ENCODE data around the gene APBA2. TPM values are rescaled to one million over a fixed set of nuclear protein-coding genes. Genes with fewer than 3 reads are reported as not detected.

Gene APBA2
- total and polyA plus RNA-seq, 2 donors from 2014 or later, result 1.0 to 6.1 TPM

DNA sequence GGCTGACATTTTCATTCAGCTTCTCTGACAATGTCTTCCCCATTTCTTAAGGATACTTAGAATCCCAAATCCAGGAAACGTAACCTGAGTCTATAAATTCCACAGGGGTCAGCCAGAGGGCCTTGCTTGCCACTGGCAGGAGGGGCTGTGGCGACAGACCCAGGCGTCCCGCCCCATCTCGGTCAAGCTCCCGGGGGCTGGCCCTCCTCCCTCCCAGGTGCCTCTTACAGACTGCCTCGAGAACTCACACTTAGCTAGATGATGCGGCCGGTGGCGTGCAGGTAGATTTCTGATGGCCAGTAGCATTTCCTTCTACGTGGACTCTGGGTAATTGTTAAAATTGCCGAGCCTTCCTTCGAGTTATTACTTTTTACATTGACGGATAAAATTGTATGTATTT, 211.4 kb downstream of the APBA2 start:
- no peak for TF ChIP-seq CTCF (IDR thresholded peaks at IDR 0.05; ENCODE audit: borderline replicate concordance, extremely low read depth, insufficient read depth)
- intact Hi-C loops (cut with DNase I), result no loop called here
- H3K4me1 ChIP-seq (ENCODE audit: control insufficient read depth in 2 of 3, insufficient read depth in 2 of 3, low read depth in 1 of 3, low read length in 3 of 3), result no peaks in the 10 kb centered on the region
- H3K4me3 ChIP-seq (ENCODE audit: low read length in 3 of 3), result no peak overlapping the region
- no peaks in the 10 kb centered on the region for H3K9me3 ChIP-seq (ENCODE audit: control insufficient read depth in 2 of 3, insufficient read depth in 1 of 3, low read length in 3 of 3)
- no peak overlapping the region for H3K27ac ChIP-seq (ENCODE audit: low read depth in 2 of 2, low read length in 2 of 2)
- DNase-seq (peak in 2 of 5 donors; percentile 33 to 60), FAIRE-seq (no peak)
- H3K36me3 ChIP-seq (ENCODE audit: control insufficient read depth in 2 of 3, insufficient read depth in 3 of 3, low read length in 3 of 3), result no peaks in the 10 kb centered on the region
- H3K27me3 ChIP-seq (ENCODE audit: control insufficient read depth, insufficient read depth, low read length), result no peaks in the 10 kb centered on the region
- H3K9ac ChIP-seq (ENCODE audit: low read length in 3 of 3), result no peak overlapping the region

- no peaks in the 10 kb centered on the region for H3K9me3 ChIP-seq (ENCODE audit: control insufficient read depth in 2 of 3, insufficient read depth in 1 of 3, low read length in 3 of 3)
- no peak overlapping the region for H3K27ac ChIP-seq (ENCODE audit: low read depth in 2 of 2, low read length in 2 of 2)
- FAIRE-seq, result no peak
- DNase-seq, result peak in 1 of 5 donors; percentile 10
- no peaks in the 10 kb centered on the region for H3K27me3 ChIP-seq (ENCODE audit: control insufficient read depth, insufficient read depth, low read length)
- no peaks in the 10 kb centered on the region for H3K4me1 ChIP-seq (ENCODE audit: control insufficient read depth in 2 of 3, insufficient read depth in 2 of 3, low read depth in 1 of 3, low read length in 3 of 3)
- H3K9ac ChIP-seq (ENCODE audit: low read length in 3 of 3), result no peak overlapping the region
- no peak overlapping the region for H3K4me3 ChIP-seq (ENCODE audit: low read length in 3 of 3)
- no peak for TF ChIP-seq CTCF (IDR thresholded peaks at IDR 0.05; ENCODE audit: borderline replicate concordance, extremely low read depth, insufficient read depth)
- H3K36me3 ChIP-seq (ENCODE audit: control insufficient read depth in 2 of 3, insufficient read depth in 3 of 3, low read length in 3 of 3), result no peaks in the 10 kb centered on the region
- intact Hi-C loops (cut with DNase I), result no loop called here
Observed at GRCh38 chr15:29097971-29098370, 212.2 kb downstream of the APBA2 start.

DNA sequence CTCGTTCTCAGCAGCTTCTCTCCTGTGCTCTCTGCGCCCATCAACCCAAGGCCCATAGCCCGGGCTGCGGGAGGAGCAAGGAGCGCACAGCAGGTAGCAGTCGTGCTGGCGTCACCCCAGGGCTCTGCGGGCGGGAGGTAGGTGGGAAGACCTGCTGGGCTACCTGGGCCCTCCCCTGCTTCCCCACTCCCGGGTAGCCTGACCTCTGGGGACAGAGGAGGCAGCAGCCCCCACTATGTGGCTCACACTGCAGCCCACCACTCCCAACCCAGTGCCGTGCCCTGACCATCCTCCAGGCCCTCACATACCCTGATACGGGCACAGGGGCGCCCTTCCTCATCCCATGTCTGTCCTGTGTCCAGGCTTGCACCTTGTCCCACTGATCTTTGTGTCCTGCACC, 212.9 kb downstream of the APBA2 start:
- no peaks in the 10 kb centered on the region for H3K27me3 ChIP-seq (ENCODE audit: control insufficient read depth, insufficient read depth, low read length)
- H3K36me3 ChIP-seq (ENCODE audit: control insufficient read depth in 2 of 3, insufficient read depth in 3 of 3, low read length in 3 of 3), result no peaks in the 10 kb centered on the region
- FAIRE-seq (no peak), DNase-seq (peak in 2 of 5 donors; percentile 24 to 60)
- H3K4me1 ChIP-seq (ENCODE audit: control insufficient read depth in 2 of 3, insufficient read depth in 2 of 3, low read depth in 1 of 3, low read length in 3 of 3), result no peaks in the 10 kb centered on the region
- no peak overlapping the region for H3K27ac ChIP-seq (ENCODE audit: low read depth in 2 of 2, low read length in 2 of 2)
- H3K9ac ChIP-seq (ENCODE audit: low read length in 3 of 3), result no peak overlapping the region
- intact Hi-C loops (cut with DNase I), result no loop called here
- no peak for TF ChIP-seq CTCF (IDR thresholded peaks at IDR 0.05; ENCODE audit: borderline replicate concordance, extremely low read depth, insufficient read depth)
- no peaks in the 10 kb centered on the region for H3K9me3 ChIP-seq (ENCODE audit: control insufficient read depth in 2 of 3, insufficient read depth in 1 of 3, low read length in 3 of 3)
- H3K4me3 ChIP-seq (ENCODE audit: low read length in 3 of 3), result no peak overlapping the region
